ENCODE results near the gene LRRC4B.
"Not testable (repeated sequence)": the region's sequence is repeated elsewhere in the genome, so short reads cannot be mapped to it uniquely, and the experiment has no call there.

LRRC4B gene

GRCh38 chr19:50551715-50552187 lies 16.5 kb downstream of the LRRC4B start:
- DNase-seq: no peak

- DNase-seq: no peak
Measured at GRCh38 chr19:50551034-50551714, 17.1 kb downstream of the LRRC4B start.

- DNase-seq: no peak
Measured at GRCh38 chr19:50550594-50550966, 17.7 kb downstream of the LRRC4B start.

- DNase-seq: no peak
Measured at GRCh38 chr19:50549927-50550593, 18.2 kb downstream of the LRRC4B start.

- no peak for DNase-seq
Measured at GRCh38 chr19:50549059-50549926, 18.9 kb downstream of the LRRC4B start.

DNA sequence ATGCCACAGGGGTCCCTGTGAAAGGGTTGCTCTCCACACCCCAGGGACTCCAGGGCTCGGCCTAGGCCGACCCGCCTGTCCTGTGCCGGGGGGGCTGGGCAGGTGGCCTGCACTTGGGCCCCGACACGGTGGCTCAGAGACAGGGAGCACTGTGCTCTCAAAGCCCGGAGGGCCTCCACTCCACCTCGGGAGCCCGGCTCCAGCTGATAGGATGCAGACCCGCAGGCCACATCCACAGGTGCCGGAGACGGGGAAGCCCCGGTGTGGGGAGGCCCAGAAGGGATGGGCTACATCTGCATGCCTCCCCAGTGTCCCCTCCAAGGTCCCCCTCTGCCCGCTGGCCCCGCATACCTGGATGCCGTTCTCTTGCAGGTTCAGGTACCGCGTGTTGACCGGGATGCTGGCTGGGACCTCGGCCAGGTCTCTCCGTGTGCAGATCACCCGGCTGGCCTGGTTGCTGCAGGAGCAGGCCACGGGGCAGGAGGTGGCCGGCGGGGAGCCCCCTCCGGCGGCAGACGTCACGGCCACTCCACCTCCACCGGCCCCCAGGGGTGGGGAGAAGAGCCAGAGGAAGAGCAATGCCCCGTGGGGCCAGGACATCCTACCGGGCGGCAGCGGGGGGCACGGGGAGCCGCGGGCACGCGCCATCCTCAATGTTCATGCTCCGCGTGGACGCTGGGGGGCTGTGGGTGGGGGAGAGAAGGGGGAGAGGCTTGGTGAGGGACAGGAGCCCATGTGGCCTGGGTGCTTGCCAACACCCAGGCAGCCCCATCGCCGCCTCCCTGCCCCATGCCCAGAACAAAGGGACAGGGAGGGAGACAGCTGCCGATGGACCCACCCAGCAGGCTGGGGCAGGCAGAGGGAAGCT lies 19.8 kb downstream of the LRRC4B start:
- no peak for DNase-seq

DNA sequence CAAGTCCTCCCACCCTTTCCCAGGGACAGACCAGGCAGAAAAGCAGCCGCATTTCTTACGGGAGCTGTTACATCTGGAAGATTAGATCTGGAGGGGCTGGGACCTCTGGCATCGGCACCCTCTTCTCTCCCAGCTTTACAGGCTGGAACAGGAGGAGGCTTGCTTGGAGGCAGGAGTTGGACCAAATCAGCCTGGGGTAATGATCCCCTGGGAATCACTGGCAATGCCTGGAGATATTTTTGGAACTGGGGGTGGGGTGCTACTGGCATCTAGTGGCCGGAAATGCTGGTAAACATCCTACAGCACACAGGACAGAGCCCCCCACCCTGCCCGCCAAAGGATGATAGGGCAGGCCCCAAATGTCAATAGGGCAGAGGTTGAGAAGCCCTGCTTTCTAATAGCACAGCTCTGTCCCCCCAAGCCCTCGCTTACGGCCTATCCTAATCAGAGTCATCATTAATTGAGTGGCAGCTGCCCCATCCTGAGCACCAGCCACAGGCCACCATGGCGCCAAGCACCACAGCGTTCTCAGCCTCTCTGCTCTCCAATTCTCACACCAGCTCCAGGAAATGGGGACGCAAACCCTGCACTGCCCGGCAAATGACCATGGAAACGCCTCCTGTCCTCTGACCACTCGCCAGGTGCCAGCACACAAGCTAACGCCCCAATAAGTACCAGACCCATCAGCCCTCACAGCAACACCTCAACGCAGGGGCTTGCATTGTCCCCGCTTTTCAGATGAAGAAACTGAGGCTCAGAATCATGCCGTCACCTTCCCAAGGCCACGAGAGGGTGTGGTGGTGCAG lies 20.6 kb downstream of the LRRC4B start:
- DNase-seq: no peak

DNA sequence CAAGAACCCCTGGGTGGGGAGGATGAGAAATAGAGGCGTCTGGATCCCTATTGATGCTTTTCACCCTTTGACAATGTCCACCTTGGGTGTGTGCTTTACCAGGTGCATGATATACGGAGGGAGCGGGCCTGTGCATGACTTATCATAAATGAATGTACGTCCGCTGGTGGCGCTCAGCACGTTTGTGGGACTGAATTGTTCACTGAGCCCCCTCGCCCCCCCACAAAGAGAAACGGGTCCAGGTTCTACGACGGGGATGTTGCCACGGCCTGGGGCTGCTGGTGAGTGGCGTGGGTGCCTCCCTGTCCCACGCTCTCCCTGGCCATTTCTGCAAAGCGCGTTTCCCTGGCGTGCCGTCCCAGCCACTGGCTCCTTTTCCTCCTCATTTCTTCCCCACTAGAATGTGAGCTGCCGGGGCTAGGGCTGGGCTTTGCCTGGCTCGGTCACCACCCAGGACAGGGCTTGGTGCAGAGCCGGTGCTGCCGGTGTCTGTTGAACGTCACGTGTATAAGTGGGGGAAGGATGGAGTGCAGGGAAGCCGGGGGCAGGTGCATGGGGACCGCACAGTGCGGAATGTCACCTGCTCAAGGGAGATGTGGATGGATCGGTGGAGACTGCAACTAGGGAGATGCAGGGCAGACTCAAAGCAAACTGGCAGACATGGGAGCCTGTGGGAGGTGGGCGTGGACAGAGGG lies 21.6 kb downstream of the LRRC4B start:
- no peak for DNase-seq

DNA sequence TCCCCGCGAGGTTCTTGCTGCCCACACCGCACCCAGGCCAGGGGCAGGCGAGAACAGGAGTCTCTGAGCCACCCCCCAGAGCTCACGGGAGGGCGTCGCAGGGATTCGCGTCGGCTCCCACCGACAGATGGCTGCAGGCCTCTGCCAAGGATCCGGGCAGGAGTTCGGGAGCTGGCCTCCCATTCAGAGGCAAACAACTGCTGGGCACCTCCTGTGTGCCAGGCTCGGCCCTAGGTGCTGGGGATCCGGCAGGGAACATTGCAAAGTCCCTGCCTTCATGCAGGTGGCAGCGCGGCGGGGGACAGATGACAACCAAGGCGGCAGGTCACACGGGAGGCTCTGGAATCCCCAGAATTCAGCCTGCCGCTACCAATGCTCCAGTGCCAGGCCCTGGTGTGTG lies 25.3 kb downstream of the LRRC4B start:
- DNase-seq: no peak

- peak; percentile 79 for DNase-seq
Measured at GRCh38 chr19:50537769-50538230, 30.4 kb downstream of the LRRC4B start.

- DNase-seq: no peak
Measured at GRCh38 chr19:50537306-50537685, 30.9 kb downstream of the LRRC4B start.

DNA sequence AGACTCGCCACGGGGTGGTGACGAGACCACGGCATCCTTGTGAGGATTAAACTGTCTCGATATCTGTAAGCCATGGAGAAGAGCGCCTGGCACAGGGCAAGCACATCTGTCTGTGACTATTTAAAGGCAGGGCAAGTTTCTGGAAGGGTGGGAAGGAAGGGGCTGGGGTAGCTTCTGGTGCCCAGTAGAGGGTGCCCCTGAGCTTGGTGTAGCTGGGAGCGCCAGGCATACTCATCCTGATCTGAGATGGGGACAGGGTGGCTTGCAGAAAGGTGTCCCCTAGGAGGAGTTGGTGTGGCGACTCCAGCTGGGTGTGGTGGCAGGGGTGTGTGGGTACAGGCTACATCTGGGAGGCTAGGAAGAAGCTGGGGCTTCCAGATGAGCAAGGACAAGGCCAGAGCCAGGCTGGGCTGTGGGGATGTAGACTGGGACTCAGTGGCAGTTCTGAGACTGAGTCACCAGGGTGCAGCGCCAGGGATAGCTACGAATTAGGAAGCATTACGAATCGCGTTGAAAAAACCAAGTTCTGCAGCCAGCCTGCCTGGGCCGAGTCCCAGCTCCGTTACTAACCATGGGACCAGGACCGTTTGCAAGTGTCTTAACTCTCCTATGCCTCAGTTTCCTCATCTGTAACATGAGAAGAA lies 31.5 kb downstream of the LRRC4B start:
- DNase-seq: no peak

- no peak for DNase-seq
Measured at GRCh38 chr19:50535672-50536187, 32.5 kb downstream of the LRRC4B start.

GRCh38 chr19:50534478-50534877 lies 33.8 kb downstream of the LRRC4B start:
- no peak for DNase-seq

DNA sequence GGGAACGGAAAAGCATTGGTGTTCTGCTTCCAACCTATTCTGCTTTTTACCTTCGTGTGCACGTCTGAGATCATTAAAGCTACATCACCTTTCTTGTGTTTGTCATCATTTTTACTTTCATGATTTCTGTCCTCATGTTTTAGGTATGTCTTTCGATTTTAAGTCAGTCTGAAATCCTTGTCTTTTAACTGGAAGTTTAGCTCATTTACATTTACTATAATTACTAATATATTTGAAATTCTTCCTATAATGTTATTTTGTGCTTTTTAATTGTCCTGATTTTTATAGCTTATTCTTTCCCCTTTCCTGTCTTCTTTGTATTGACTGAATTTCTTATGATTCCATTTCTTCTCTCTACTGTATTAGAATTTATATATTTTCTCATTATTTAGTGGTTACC lies 35.3 kb downstream of the LRRC4B start:
- DNase-seq: no peak

DNA sequence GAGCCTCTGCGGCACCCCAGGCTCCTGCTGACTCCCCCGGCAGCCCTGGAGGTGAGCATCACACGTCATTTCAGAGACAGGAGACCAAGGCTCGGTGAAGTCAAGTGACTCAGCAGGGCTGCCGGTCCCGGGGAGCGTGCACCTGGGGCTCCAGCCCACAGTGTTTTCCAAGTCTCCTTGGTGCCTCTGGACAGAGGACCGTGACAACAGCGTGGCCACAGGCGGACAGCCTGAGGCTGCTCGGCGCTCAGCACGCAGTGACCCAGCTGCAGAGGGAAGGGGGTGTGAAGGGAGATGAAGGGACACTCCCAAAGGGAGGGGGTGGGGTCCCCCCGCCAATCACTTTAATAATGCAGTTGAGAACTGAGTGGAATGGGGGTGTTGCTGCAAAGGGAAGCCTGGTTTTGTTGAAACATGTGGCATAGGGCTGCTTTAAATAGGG lies 37.0 kb downstream of the LRRC4B start:
- no peak for DNase-seq

GRCh38 chr19:50528052-50528451 lies 40.2 kb downstream of the LRRC4B start:
- not testable (repeated sequence) for DNase-seq

DNA sequence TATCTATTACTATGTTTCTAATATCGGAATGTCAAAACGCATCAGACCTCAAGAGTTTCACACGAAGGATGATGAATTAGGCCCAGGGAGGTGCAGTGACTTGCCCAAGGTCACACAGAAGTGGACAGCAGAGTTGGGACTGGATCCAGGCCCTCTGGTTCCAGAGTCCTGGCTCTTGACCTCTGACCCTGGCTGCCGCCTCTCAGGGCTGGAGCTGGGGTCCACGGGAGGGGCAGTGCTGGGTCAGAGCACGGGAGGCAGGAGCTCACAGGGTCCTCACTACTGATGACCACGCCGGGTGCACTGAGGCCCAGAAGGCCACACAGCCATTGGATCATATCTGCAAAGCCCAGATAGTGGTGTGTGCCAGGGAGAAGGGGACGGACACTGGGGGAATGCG lies 45.4 kb downstream of the LRRC4B start:
- DNase-seq: no peak

- no peak for DNase-seq
Measured at GRCh38 chr19:50520822-50521465, 47.3 kb downstream of the LRRC4B start.
